ENCODE results near the gene ADO. TPM values are rescaled to one million over a fixed set of nuclear protein-coding genes. Genes with fewer than 3 reads are reported as not detected.
"Not testable (repeated sequence)": the region's sequence is repeated elsewhere in the genome, so short reads cannot be mapped to it uniquely, and the experiment has no call there.

Gene ADO
- total and polyA plus RNA-seq, 2 donors: 16.4 to 26.3 TPM

DNA sequence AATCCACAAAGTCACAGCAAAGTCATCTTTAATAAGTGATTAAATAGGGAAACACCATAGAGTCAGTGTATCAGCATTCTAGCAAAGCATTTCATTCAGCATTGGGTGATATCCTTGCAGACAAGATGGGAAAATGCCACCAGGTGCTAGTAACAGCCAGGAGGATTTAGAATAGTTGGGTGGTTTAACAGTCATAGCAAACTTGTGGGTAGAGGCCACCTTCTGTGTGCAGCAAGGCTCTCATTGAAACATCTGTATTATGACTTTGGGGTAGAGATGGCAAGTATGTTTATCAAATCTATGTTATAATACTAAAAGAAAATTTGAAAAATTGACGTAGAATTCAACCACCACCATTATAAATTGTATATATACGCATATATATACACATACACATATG, 26.4 kb upstream of the ADO start:
- 90% methylated on average over 2 of the region's 2 CpGs for WGBS
- no peaks in the 10 kb centered on the region for H3K36me3 ChIP-seq (ENCODE audit: insufficient read depth)
- no peak for DNase-seq (ENCODE audit: extremely low spot score)

GRCh38 chr10:62779487-62780248, 24.9 kb upstream of the ADO start:
- Histone ChIP-seq H3K36me3 (ENCODE audit: insufficient read depth) (no peaks in the 10 kb centered on the region), H3K27ac (ENCODE audit: low read depth) (no peak overlapping the region), H3K4me3 (ENCODE audit: low read depth, low read length) (no peak overlapping the region), H3K4me1 (ENCODE audit: insufficient read depth) (no peaks in the 10 kb centered on the region)
- 83% methylated on average over 5 of the region's 5 CpGs for WGBS
- DNase-seq (ENCODE audit: extremely low spot score): no peak

More for the DNA sequence above, 26.4 kb upstream of the ADO start:
- Histone ChIP-seq H3K4me3 (ENCODE audit: low read depth, low read length) (no peak overlapping the region), H3K4me1 (ENCODE audit: insufficient read depth) (no peaks in the 10 kb centered on the region), H3K27ac (ENCODE audit: low read depth) (no peak overlapping the region)

GRCh38 chr10:62784537-62784936, 20.0 kb upstream of the ADO start:
- H3K27ac ChIP-seq (ENCODE audit: low read depth); DNase-seq (ENCODE audit: extremely low spot score); H3K4me3 ChIP-seq (ENCODE audit: low read depth, low read length); H3K36me3 ChIP-seq (ENCODE audit: insufficient read depth); H3K4me1 ChIP-seq (ENCODE audit: insufficient read depth): not testable (repeated sequence)
- WGBS: 95% methylated on average over 3 of the region's 3 CpGs

GRCh38 chr10:62788285-62788684, 16.2 kb upstream of the ADO start:
- not testable (repeated sequence) for H3K27ac ChIP-seq (ENCODE audit: low read depth); H3K4me3 ChIP-seq (ENCODE audit: low read depth, low read length); H3K4me1 ChIP-seq (ENCODE audit: insufficient read depth); H3K36me3 ChIP-seq (ENCODE audit: insufficient read depth); DNase-seq (ENCODE audit: extremely low spot score)
- WGBS: 75% methylated on average over 2 of the region's 2 CpGs

- Histone ChIP-seq H3K4me1 (ENCODE audit: insufficient read depth) (no peaks in the 10 kb centered on the region), H3K27ac (ENCODE audit: low read depth) (no peak overlapping the region), H3K36me3 (ENCODE audit: insufficient read depth) (no peaks in the 10 kb centered on the region), H3K4me3 (ENCODE audit: low read depth, low read length) (no peak overlapping the region)
- DNase-seq (ENCODE audit: extremely low spot score): no peak
- WGBS: 31% methylated on average over 9 of the region's 9 CpGs
These were observed 15.6 kb upstream of the ADO start for GRCh38 chr10:62788861-62789467.

DNA sequence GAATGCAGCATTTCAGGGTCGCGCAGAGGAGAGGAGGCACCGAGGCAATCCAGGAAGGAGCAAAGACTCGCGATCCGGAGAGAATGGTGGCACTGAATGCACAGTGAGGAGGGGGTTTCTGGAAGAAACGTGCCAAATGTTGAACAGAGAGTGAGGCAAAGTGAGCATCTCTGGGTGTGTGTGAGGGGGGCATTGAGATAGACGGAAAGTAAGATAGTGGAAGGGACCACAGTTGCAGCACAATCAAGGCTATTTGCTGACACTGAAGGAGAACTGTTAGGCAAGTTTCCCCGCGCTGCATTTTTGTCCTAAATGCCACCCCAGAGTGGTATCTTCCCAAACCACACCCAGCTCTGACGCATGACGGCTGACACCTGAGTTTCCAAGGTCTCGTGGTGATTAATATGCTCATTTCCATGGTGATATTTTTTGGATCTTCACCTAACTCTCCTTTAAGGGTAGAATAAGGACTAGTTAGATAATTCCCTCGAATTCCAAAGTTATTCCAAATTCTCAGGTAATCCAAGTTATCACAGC, 14.4 kb upstream of the ADO start:
- 82% methylated on average over 14 of the region's 14 CpGs for WGBS
- Histone ChIP-seq H3K36me3 (ENCODE audit: insufficient read depth) (no peaks in the 10 kb centered on the region), H3K4me1 (ENCODE audit: insufficient read depth) (no peaks in the 10 kb centered on the region), H3K27ac (ENCODE audit: low read depth) (no peak overlapping the region), H3K4me3 (ENCODE audit: low read depth, low read length) (no peak overlapping the region)
- no peak for DNase-seq (ENCODE audit: extremely low spot score)

- DNase-seq (ENCODE audit: extremely low spot score): no peak
- H3K4me1 ChIP-seq (ENCODE audit: insufficient read depth): no peaks in the 10 kb centered on the region
- WGBS: 91% methylated on average over 2 of the region's 2 CpGs
- no peak overlapping the region for H3K4me3 ChIP-seq (ENCODE audit: low read depth, low read length)
- H3K27ac ChIP-seq (ENCODE audit: low read depth): no peak overlapping the region
- no peaks in the 10 kb centered on the region for H3K36me3 ChIP-seq (ENCODE audit: insufficient read depth)
These were observed 13.9 kb upstream of the ADO start for GRCh38 chr10:62790571-62790970.

DNA sequence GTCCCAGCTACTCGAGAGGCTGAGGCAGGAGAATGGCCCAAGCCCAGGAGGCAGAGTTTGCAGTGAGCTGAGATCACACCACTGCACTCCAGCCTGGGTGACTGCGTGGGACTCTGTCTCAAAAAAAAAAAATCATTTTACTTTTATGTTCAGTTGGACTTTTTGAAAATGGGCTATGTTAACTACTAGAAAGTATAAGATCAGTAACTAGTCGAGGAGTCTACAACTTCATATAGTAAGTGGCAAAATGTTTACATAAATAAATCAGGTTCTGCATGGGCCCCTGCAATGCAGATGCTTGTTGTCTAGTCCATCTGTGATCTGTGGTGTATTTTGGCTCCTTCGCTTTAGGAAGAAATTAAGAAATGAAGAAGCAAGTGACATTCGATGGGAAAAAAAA, 12.3 kb upstream of the ADO start:
- Histone ChIP-seq H3K4me1 (ENCODE audit: insufficient read depth) (no peaks in the 10 kb centered on the region), H3K27ac (ENCODE audit: low read depth) (no peak overlapping the region), H3K36me3 (ENCODE audit: insufficient read depth) (no peaks in the 10 kb centered on the region), H3K4me3 (ENCODE audit: low read depth, low read length) (no peak overlapping the region)
- 84% methylated on average over 5 of the region's 5 CpGs for WGBS
- DNase-seq (ENCODE audit: extremely low spot score): no peak

DNA sequence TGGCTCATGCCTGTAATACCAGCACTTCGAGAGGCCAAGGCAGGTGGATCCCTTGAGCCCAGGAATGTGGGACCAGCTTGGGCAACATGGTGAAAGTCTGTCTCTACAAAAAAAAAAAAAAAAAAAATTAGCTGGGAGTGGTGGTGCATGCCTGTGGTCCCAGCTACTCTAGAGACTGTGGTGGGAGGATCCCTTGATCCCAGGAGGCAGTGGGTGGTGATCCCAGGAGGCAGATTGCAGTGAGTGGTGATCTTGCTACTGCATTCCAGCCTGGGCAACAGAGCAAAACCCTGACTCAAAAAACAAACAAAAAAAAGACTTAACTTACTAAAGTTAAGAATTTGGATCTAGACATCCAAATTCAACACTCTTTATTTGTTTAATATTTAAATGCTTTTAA, 10.2 kb upstream of the ADO start:
- no peak overlapping the region for H3K4me3 ChIP-seq (ENCODE audit: low read depth, low read length)
- H3K4me1 ChIP-seq (ENCODE audit: insufficient read depth): no peaks in the 10 kb centered on the region
- 76% methylated on average over 1 of the region's 1 CpG for WGBS
- no peaks in the 10 kb centered on the region for H3K36me3 ChIP-seq (ENCODE audit: insufficient read depth)
- no peak for DNase-seq (ENCODE audit: extremely low spot score)
- H3K27ac ChIP-seq (ENCODE audit: low read depth): no peak overlapping the region

DNA sequence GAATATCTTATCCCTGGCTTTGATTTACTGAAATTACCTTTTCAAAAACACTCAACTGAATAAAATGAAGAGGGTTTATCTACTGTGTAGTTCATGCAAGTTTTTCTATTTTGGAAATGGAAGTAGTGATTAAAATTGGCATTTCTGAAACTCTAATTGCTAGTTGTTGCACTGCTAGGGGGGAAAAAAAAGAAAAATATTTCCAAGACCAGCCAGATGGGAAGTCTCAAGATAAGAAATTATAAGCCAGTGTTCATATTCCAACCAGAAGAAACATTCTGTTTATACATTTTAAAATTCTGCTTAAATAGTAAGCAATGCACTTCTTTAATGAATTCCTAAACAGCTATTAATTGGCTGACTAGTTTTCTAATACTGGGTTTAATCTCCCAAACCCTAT, 9.4 kb upstream of the ADO start:
- Histone ChIP-seq H3K4me3 (ENCODE audit: low read depth, low read length) (no peak overlapping the region), H3K4me1 (ENCODE audit: insufficient read depth) (no peaks in the 10 kb centered on the region), H3K27ac (ENCODE audit: low read depth) (no peak overlapping the region), H3K36me3 (ENCODE audit: insufficient read depth) (no peaks in the 10 kb centered on the region)
- DNase-seq (ENCODE audit: extremely low spot score): no peak

DNA sequence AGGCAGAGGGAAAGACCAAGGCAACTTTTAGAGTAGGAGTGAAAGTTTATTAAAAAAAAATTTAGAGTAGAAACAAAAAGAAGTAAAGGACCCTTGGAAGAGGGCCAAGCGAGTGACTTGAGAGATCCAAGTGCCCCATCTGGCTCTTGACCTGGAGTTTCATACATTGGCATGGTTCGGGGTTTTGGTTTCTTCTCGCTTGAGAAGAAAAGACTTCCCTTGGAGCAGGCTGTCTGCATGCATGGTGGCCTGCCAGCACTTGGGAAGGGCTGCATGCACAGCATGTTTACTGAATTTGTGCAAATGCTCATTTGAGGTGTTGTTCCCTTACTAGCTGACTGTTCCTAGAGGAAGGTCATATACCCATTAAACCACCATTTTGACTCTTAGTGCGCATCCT, 8.8 kb upstream of the ADO start:
- H3K36me3 ChIP-seq (ENCODE audit: insufficient read depth): no peaks in the 10 kb centered on the region
- DNase-seq (ENCODE audit: extremely low spot score): no peak
- no peak overlapping the region for H3K4me3 ChIP-seq (ENCODE audit: low read depth, low read length)
- no peaks in the 10 kb centered on the region for H3K4me1 ChIP-seq (ENCODE audit: insufficient read depth)
- no peak overlapping the region for H3K27ac ChIP-seq (ENCODE audit: low read depth)
- WGBS: 81% methylated on average over 4 of the region's 4 CpGs

DNA sequence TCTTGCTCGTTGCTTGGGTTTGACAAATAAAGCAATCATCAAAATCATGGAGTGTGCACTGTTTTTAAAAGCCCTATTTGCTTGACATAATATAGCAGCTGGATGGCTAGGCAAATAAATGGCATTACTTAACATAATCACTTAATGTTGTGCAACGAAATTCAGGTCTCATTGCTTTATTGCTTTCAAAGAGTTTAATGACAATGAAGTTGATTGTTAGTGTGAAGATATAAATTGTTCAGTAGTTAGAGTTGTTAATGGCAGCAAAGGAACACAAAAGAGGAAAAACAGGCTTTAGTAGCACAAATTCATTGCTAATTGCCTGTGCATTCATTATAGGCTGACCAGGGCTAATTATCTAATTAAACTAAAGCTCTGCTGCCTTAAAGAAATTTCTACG, 7.6 kb upstream of the ADO start:
- Histone ChIP-seq H3K4me1 (ENCODE audit: insufficient read depth) (no peaks in the 10 kb centered on the region), H3K4me3 (ENCODE audit: low read depth, low read length) (no peak overlapping the region), H3K27ac (ENCODE audit: low read depth) (no peak overlapping the region), H3K36me3 (ENCODE audit: insufficient read depth) (no peaks in the 10 kb centered on the region)
- WGBS: 72% methylated on average over 3 of the region's 3 CpGs
- DNase-seq (ENCODE audit: extremely low spot score): no peak

GRCh38 chr10:62801871-62802270, 2.6 kb upstream of the ADO start:
- 91% methylated on average over 3 of the region's 3 CpGs for whole genome bisulfite sequencing
- Histone ChIP-seq H3K4me1 (ENCODE audit: insufficient read depth) (no peaks in the 10 kb centered on the region), H3K27ac (ENCODE audit: low read depth) (no peak overlapping the region), H3K4me3 (ENCODE audit: low read depth, low read length) (no peak overlapping the region), H3K36me3 (ENCODE audit: insufficient read depth) (no peaks in the 10 kb centered on the region)
- DNase-seq (ENCODE audit: extremely low spot score): no peak

DNA sequence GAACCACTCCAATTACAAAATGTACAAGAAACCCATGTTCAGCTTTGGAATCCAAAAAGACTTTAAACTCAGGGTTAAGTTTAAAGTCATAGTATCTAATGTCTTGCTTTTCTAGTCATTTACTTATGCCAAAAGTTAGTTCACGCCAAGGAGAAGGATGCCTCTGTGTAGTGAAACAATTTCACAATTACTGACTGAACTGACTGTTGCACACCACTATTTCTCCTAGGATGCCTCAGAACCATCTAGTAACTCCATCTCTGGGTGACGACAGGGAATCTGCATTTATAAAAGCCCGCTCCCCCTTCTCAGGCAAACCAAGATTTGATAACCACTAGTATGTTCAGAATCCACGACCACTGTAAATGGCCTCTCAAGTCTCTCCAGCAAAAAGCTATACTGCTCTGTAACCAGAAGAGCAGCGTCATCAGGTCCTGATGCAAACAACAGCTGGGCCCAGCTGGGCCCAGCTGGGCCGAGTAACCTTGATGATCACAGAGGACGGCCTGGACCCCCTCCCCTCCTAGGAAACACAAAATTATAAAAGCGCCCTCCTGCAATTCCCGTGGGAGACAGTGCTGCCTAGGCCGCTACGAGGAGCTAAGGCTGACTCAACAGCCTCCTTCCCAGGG, 680 bp upstream of the ADO start:
- Histone ChIP-seq H3K4me3 (ENCODE audit: low read depth, low read length) (peak overlapping the region; percentile 93), H3K27ac (ENCODE audit: low read depth) (peak overlapping the region; percentile 99), H3K4me1 (ENCODE audit: insufficient read depth) (no peaks in the 10 kb centered on the region), H3K36me3 (ENCODE audit: insufficient read depth) (no peaks in the 10 kb centered on the region)
- DNase-seq (ENCODE audit: extremely low spot score): no peak
- WGBS: 22% methylated on average over 11 of the region's 11 CpGs

Measured in urinary bladder (tissue), 4 donors.